Activated CD4-positive, alpha-beta T cell treated with anti-CD3 and anti-CD28 coated beads, Interleukin-2, amount 10 ng/mL, durations not matched to agents 7 days and 5 days (primary cell): ENCODE measurements around the gene SYT7. TPM values are rescaled to one million over a fixed set of nuclear protein-coding genes. Genes with fewer than 3 reads are reported as not detected.
"Not testable (repeated sequence)": the region's sequence is repeated elsewhere in the genome, so short reads cannot be mapped to it uniquely, and the experiment has no call there.

Experiments used
- CTCF ChIA-PET: fragments of 350-600 bp; sonication (Branson Sonifier 250); formaldehyde crosslinking; loops from one replicate; lab custom pipeline; 2021; ENCODE audit warnings: antibody characterized with exemption; lab: Charles Lee
- POLR2A ChIA-PET: fragments of 350-600 bp; sonication (Branson Sonifier 250); formaldehyde crosslinking; loops from one replicate; lab custom pipeline; 2021; ENCODE audit warnings: antibody characterized with exemption; lab: Charles Lee
- DNase-seq: peaks from one replicate; pipeline ENCODE4 v3.0.0-alpha.2; 2020
- H3K27ac Mint-ChIP-seq: one replicate; pipeline ENCODE4 v1.8.0; 2021; ENCODE audit warnings: mild to moderate bottlenecking, moderate library complexity, mixed read lengths
- H3K27me3 Mint-ChIP-seq: one replicate; pipeline ENCODE4 v1.8.0; 2021; ENCODE audit warnings: mixed read lengths
- H3K36me3 Mint-ChIP-seq: one replicate; pipeline ENCODE4 v1.8.0; 2021; ENCODE audit warnings: low read depth, mixed read lengths
- H3K4me1 Mint-ChIP-seq: one replicate; pipeline ENCODE4 v1.8.0; 2021; ENCODE audit warnings: mixed read lengths
- H3K4me3 Mint-ChIP-seq: one replicate; pipeline ENCODE4 v1.8.0; 2021; ENCODE audit warnings: mild to moderate bottlenecking, moderate library complexity, mixed read lengths
- H3K9me3 Mint-ChIP-seq: one replicate; pipeline ENCODE4 v1.8.0; 2021; ENCODE audit warnings: mixed read lengths
- total RNA-seq, 2 experiments: library from RNA; stranded (reverse); gene quantifications; one replicate each; pipeline ENCODE4 v1.2.3, GENCODE V29; 2021

Gene SYT7
- total RNA-seq, 2 experiments from 2014 or later, result not detected

- ChIA-PET POLR2A (no interaction called here), CTCF (no interaction called here)
- H3K9me3 Mint-ChIP-seq, result no peaks in the 10 kb centered on the region
- no peaks in the 10 kb centered on the region for H3K4me1 Mint-ChIP-seq
- no peak overlapping the region for H3K27ac Mint-ChIP-seq
- no peak for DNase-seq
- H3K36me3 Mint-ChIP-seq, result no peaks in the 10 kb centered on the region
- H3K4me3 Mint-ChIP-seq, result no peak overlapping the region
- peaks cover 3% of the 10 kb centered on the region for H3K27me3 Mint-ChIP-seq
These were observed 36.6 kb upstream of the SYT7 start for GRCh38 chr11:61617515-61617914.

- ChIA-PET CTCF (no interaction called here), POLR2A (no interaction called here)
- H3K27me3 Mint-ChIP-seq, result peaks cover 3% of the 10 kb centered on the region
- H3K4me3 Mint-ChIP-seq, result no peak overlapping the region
- DNase-seq, result no peak
- no peaks in the 10 kb centered on the region for H3K4me1 Mint-ChIP-seq
- no peak overlapping the region for H3K27ac Mint-ChIP-seq
- no peaks in the 10 kb centered on the region for H3K36me3 Mint-ChIP-seq
- H3K9me3 Mint-ChIP-seq, result no peaks in the 10 kb centered on the region
These were observed 35.6 kb upstream of the SYT7 start for GRCh38 chr11:61616434-61616833.

GRCh38 chr11:61614782-61615181 is 33.9 kb upstream of the SYT7 start:
- POLR2A ChIA-PET, H3K4me3 Mint-ChIP-seq, DNase-seq, H3K27ac Mint-ChIP-seq, H3K36me3 Mint-ChIP-seq, H3K27me3 Mint-ChIP-seq, CTCF ChIA-PET, H3K9me3 Mint-ChIP-seq, H3K4me1 Mint-ChIP-seq: not testable (repeated sequence)

DNA sequence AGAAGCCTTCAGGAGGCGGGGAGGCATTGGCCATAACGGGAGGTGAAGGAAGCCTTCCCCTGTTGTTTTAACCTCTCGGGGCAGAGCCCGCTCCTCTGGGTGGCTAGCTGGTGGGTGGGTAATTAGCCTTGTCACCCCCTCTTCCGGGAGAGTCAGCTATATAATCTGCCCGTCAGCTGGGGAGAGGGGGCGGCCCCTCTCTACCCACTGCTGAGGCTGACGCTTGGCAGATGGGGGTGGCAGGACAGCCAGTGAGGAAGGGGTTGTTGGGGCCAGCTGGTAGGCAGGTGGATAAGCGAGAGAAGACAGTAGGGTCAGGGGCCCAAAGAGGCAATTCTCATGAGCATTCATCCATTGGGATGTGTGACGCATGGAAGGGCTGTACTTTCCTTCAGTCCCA is 33.0 kb upstream of the SYT7 start:
- POLR2A ChIA-PET, result no interaction called here
- H3K27me3 Mint-ChIP-seq, result peaks cover 3% of the 10 kb centered on the region

DNA sequence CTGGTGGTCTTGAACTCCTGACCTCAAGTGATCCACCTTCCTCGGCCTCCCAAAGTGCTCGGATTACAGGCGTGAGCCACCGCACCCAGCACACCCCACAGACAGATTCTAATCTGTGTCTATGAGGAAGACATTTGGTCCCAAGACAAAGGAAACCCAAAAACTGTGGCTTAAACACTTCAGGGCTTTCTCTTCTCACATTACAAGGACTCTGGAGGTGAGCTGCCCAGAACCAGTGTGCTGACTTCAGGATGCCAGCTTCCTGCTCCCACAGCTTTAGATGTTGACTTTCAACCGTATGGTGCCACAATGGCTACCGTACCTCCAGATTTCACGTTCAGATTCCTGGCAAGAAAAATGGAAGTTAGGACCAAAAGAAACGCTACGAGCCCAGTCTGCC is 32.2 kb upstream of the SYT7 start:
- ChIA-PET POLR2A (interaction anchor here (0.7 kb wide), 1 partner anchor 120 kb away, joined by 3 read pairs; no protein-coding TSS in a partner anchor), CTCF (interaction anchor here (0.6 kb wide), 1 partner anchor 12 kb away, joined by 4 read pairs; no protein-coding TSS in a partner anchor)
- H3K4me1 Mint-ChIP-seq, result no peaks in the 10 kb centered on the region
- no peak for DNase-seq
- H3K9me3 Mint-ChIP-seq, result no peaks in the 10 kb centered on the region
- no peak overlapping the region for H3K4me3 Mint-ChIP-seq
- H3K27ac Mint-ChIP-seq, result no peak overlapping the region
- H3K27me3 Mint-ChIP-seq, result peaks cover 3% of the 10 kb centered on the region
- H3K36me3 Mint-ChIP-seq, result no peaks in the 10 kb centered on the region

More for the DNA sequence above, 33.0 kb upstream of the SYT7 start:
- no peak for DNase-seq
- H3K4me3 Mint-ChIP-seq, result no peak overlapping the region
- H3K36me3 Mint-ChIP-seq, result no peaks in the 10 kb centered on the region
- no peak overlapping the region for H3K27ac Mint-ChIP-seq
- H3K4me1 Mint-ChIP-seq, result no peaks in the 10 kb centered on the region
- CTCF ChIA-PET, result no interaction called here
- H3K9me3 Mint-ChIP-seq, result no peaks in the 10 kb centered on the region

- CTCF ChIA-PET, result no interaction called here
- no peaks in the 10 kb centered on the region for H3K9me3 Mint-ChIP-seq
- H3K4me1 Mint-ChIP-seq, result no peaks in the 10 kb centered on the region
- no peak overlapping the region for H3K4me3 Mint-ChIP-seq
- DNase-seq, result no peak
- H3K36me3 Mint-ChIP-seq, result no peaks in the 10 kb centered on the region
- no peak overlapping the region for H3K27ac Mint-ChIP-seq
- POLR2A ChIA-PET, result no interaction called here
- H3K27me3 Mint-ChIP-seq, result no peaks in the 10 kb centered on the region
These were observed 30.4 kb upstream of the SYT7 start for GRCh38 chr11:61611309-61611708.

DNA sequence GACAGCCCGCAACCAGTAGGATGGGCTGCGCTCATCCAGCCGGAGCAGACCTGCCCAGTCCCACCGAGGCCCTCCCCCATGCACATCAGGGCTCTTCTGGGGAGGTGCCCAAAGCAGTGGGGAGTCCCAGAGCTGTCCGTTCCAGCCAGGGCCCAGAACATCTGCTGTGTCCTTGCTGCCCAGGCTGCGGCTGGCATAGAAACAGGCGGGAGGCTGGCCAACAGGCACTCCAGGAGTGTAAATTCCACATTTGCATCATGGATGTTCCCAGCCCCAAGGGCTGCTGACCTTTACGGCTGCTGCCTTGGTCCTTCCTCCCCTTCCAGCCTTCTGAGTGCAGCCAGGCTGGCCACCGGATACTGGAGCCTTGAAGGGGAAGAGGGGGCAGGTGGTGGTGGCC is 30.0 kb upstream of the SYT7 start:
- ChIA-PET CTCF (no interaction called here), POLR2A (no interaction called here)
- no peaks in the 10 kb centered on the region for H3K4me1 Mint-ChIP-seq
- no peak overlapping the region for H3K27ac Mint-ChIP-seq
- DNase-seq, result no peak
- H3K9me3 Mint-ChIP-seq, result no peaks in the 10 kb centered on the region
- no peaks in the 10 kb centered on the region for H3K36me3 Mint-ChIP-seq
- H3K27me3 Mint-ChIP-seq, result no peaks in the 10 kb centered on the region
- H3K4me3 Mint-ChIP-seq, result no peak overlapping the region

GRCh38 chr11:61609980-61610366 is 29.1 kb upstream of the SYT7 start:
- DNase-seq, result no peak
- no peaks in the 10 kb centered on the region for H3K4me1 Mint-ChIP-seq
- ChIA-PET CTCF (no interaction called here), POLR2A (no interaction called here)
- no peaks in the 10 kb centered on the region for H3K36me3 Mint-ChIP-seq
- H3K9me3 Mint-ChIP-seq, result no peaks in the 10 kb centered on the region
- H3K4me3 Mint-ChIP-seq, result no peak overlapping the region
- H3K27me3 Mint-ChIP-seq, result no peaks in the 10 kb centered on the region
- H3K27ac Mint-ChIP-seq, result no peak overlapping the region

GRCh38 chr11:61609000-61609979 is 28.4 kb upstream of the SYT7 start:
- Mint-ChIP-seq H3K27ac (no peak overlapping the region), H3K4me3 (no peak overlapping the region), H3K9me3 (no peaks in the 10 kb centered on the region), H3K27me3 (no peaks in the 10 kb centered on the region), H3K4me1 (no peaks in the 10 kb centered on the region), H3K36me3 (no peaks in the 10 kb centered on the region)
- CTCF ChIA-PET, result interaction anchor here (0.7 kb wide), 1 partner anchor 62 kb away, joined by 3 read pairs; no protein-coding TSS in a partner anchor
- DNase-seq, result no peak
- POLR2A ChIA-PET, result no interaction called here

DNA sequence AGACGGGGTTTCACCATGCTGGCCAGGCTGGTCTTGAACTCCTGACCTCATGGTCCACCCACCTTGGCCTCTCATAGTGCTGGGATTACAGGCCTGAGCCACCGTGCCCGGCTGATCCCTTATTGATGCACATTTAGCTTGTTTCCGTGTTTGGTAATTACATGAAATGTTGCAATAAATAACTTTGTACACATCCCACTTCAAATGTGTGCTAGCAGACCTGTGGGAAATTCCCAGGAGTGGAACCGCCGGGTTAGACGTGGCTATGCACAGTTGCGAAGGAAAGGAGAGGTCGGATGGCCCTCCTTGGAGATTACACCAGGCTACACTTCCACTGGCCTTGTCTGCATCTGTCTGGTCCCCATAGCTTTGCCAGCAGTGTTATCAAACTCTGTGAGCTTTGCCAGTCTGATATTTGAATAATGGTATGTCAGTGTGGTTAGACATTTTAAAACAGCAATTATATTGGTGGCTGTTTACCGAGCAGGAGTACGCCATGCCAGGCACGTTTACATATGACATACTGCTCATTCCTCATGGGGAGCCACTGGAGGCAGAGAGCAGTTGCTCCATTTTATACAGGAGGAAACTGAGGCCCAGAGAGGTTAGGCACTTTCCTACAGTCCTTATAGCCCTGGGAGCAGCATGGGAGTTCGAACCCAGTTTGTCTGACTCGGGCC is 27.2 kb upstream of the SYT7 start:
- H3K27me3 Mint-ChIP-seq, result no peaks in the 10 kb centered on the region
- H3K4me1 Mint-ChIP-seq, result no peaks in the 10 kb centered on the region
- no peak for DNase-seq
- H3K27ac Mint-ChIP-seq, result no peak overlapping the region
- H3K9me3 Mint-ChIP-seq, result no peaks in the 10 kb centered on the region
- CTCF ChIA-PET, result no interaction called here
- POLR2A ChIA-PET, result no interaction called here
- H3K36me3 Mint-ChIP-seq, result no peaks in the 10 kb centered on the region
- H3K4me3 Mint-ChIP-seq, result no peak overlapping the region

DNA sequence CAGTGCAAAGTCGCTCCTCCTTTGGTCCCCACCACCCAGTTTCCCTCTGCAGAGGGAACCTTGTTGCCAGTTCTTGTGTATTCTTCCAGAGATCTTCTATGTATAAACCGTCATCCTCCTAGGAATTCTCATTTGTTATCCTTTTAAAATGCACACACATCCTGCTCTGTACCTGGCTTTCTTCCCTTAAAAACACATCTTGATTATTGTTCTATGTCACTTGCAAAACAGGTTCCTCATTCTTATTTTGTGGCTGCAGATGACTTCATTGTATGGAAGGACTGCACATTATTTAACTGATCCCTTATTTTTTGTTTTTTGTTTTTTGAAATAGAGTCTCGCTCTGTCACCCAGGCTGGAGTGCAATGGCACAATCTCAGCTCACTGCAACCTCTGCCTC is 26.6 kb upstream of the SYT7 start:
- ChIA-PET CTCF (no interaction called here), POLR2A (no interaction called here)
- Mint-ChIP-seq H3K4me3 (no peak overlapping the region), H3K27me3 (no peaks in the 10 kb centered on the region), H3K4me1 (no peaks in the 10 kb centered on the region), H3K27ac (no peak overlapping the region), H3K9me3 (no peaks in the 10 kb centered on the region), H3K36me3 (no peaks in the 10 kb centered on the region)
- no peak for DNase-seq

GRCh38 chr11:61603667-61604066 is 22.8 kb upstream of the SYT7 start:
- Mint-ChIP-seq H3K4me3 (no peak overlapping the region), H3K4me1 (no peaks in the 10 kb centered on the region), H3K27me3 (peaks cover 10% of the 10 kb centered on the region), H3K27ac (no peak overlapping the region), H3K36me3 (no peaks in the 10 kb centered on the region), H3K9me3 (no peaks in the 10 kb centered on the region)
- POLR2A ChIA-PET, result no interaction called here
- no peak for DNase-seq
- CTCF ChIA-PET, result no interaction called here

GRCh38 chr11:61602775-61603569 is 22.1 kb upstream of the SYT7 start:
- H3K27me3 Mint-ChIP-seq, result peaks cover 11% of the 10 kb centered on the region
- POLR2A ChIA-PET, result no interaction called here
- no peak for DNase-seq

More at GRCh38 chr11:61602775-61603569, 22.1 kb upstream of the SYT7 start:
- Mint-ChIP-seq H3K27ac (no peak overlapping the region), H3K4me3 (no peak overlapping the region), H3K36me3 (no peaks in the 10 kb centered on the region), H3K9me3 (no peaks in the 10 kb centered on the region), H3K4me1 (no peaks in the 10 kb centered on the region)
- CTCF ChIA-PET, result no interaction called here
